HepG2 (cell line): Measurements from ENCODE around the gene CACNG8. TPM values are rescaled to one million over a fixed set of nuclear protein-coding genes. Genes with fewer than 3 reads are reported as not detected.

Experiments used
- AFF4 ChIP-seq: sonication (generic); formaldehyde crosslinking; IDR thresholded peaks from 2 replicates; pipeline ENCODE4 v1.4.0; 2020; ENCODE audit warnings: missing genetic modification reagents
- BRD4 ChIP-seq: sonication (generic); formaldehyde crosslinking; IDR thresholded peaks from 2 replicates; pipeline ENCODE4 v1.4.0; 2020; ENCODE audit warnings: missing genetic modification reagents
- CENPT ChIP-seq: sonication (generic); formaldehyde crosslinking; IDR thresholded peaks from 2 replicates; pipeline ENCODE4 v1.8.0; 2022; ENCODE audit warnings: low read depth, mild to moderate bottlenecking, moderate library complexity, missing genetic modification reagents
- HDAC6 ChIP-seq: fragments of 200-600 bp; sonication (generic); IDR thresholded peaks from 2 replicates; pipeline ENCODE4 v1.7.0; 2017; ENCODE audit warnings: mild to moderate bottlenecking, antibody characterized with exemption, low read length, low read depth
- HMGXB3 ChIP-seq: sonication (generic); formaldehyde crosslinking; IDR thresholded peaks from 2 replicates; pipeline ENCODE4 v1.4.0; 2020; ENCODE audit warnings: missing genetic modification reagents, borderline replicate concordance
- PHB2 ChIP-seq: fragments of 450-650 bp; IDR thresholded peaks from 2 replicates; pipeline ENCODE4 v1.6.1; 2018; ENCODE audit not compliant: partially characterized antibody
- TBX3 ChIP-seq: fragments of 450-650 bp; IDR thresholded peaks from 2 replicates; pipeline ENCODE4 v1.6.1; 2017; ENCODE audit warnings: antibody characterized with exemption, mild to moderate bottlenecking, inconsistent platforms, borderline replicate concordance
- TEAD3 ChIP-seq: optimal IDR thresholded peaks from 2 replicates; pipeline ENCODE3; 2016; ENCODE audit warnings: borderline replicate concordance
- XRCC5 ChIP-seq: fragments of 200-400 bp; formaldehyde crosslinking; optimal IDR thresholded peaks from 2 replicates; pipeline ENCODE3; 2017; ENCODE audit warnings: mild to moderate bottlenecking, low read length
- ZNF251 ChIP-seq: sonication (generic); formaldehyde crosslinking; IDR thresholded peaks from 2 replicates; pipeline ENCODE4 v1.9.0; 2021; ENCODE audit warnings: mild to moderate bottlenecking, missing genetic modification reagents
- polyA plus RNA-seq, 8 experiments: library from polyadenylated mRNA; depleted of rRNA in 3 of 8; stranded (reverse) in 7 of 8; unstranded in 1 of 8; fragments of >200 nt; fragmentation: Illumina TruSeq in 4 of 8; extraction: Trizol in 4 of 8; gene quantifications; 2 replicates each; pipeline versions ENCODE4 v1.2.1 to v1.2.3, GENCODE V29; 2011 to 2016; ENCODE audit warnings: low read depth in 4 of 8, missing spikeins in 1 of 8, mixed read lengths in 1 of 8; ENCODE audit not compliant: insufficient read depth in 1 of 8
- total RNA-seq, 5 experiments: library from RNA; depleted of rRNA; stranded (reverse); fragments of >200 nt; fragmentation: Illumina TruSeq; extraction: Trizol; gene quantifications; 2 replicates each; pipeline ENCODE4 v1.2.3, GENCODE V29; 2016; ENCODE audit warnings: low read depth in 1 of 5

The CACNG8 gene
- total and polyA plus RNA-seq, 2 of the 13 experiments (the other 11 are each of a cell fraction or from before 2014, with no cell fraction given) = not detected

- TF ChIP-seq TEAD3 (peak; percentile 23), HMGXB3 (CRISPR knock-in tag) (no peak), AFF4 (CRISPR knock-in tag) (no peak), HDAC6 (no peak), XRCC5 (peak; percentile 19), BRD4 (CRISPR knock-in tag) (no peak), ZNF251 (CRISPR knock-in tag) (no peak), TBX3 (no peak), PHB2 (no peak), CENPT (CRISPR knock-in tag) (no peak)
Observed at GRCh38 chr19:54029930-54030490, 67.3 kb downstream of the CACNG8 start (continued).
